Activated T-cell treated with anti-CD3 and anti-CD28 coated beads, Interleukin-2, amount 50 U/mL, for 72 hours (primary cell): ENCODE results near the gene NKIRAS1. TPM values are rescaled to one million over a fixed set of nuclear protein-coding genes. Genes with fewer than 3 reads are reported as not detected.
"Not testable (repeated sequence)": the region's sequence is repeated elsewhere in the genome, so short reads cannot be mapped to it uniquely, and the experiment has no call there.

Source experiments
- ATAC-seq, 2 donors: fragments of 150-1000 bp; cut with Tn5 transposase; replicated peaks in 1 of 2; 2 replicates each; pipeline ENCODE4 v1.10.0; 2021; ENCODE audit warnings: moderate library complexity in 2 of 2, mild to moderate bottlenecking in 1 of 2
- DNase-seq, 2 donors: peaks; one replicate each; pipeline ENCODE4 v3.0.0; 2021 to 2022; ENCODE audit warnings: mixed read lengths in 1 of 2
- H3K27ac Mint-ChIP-seq: one replicate; pipeline ENCODE4 v1.8.0; 2022; ENCODE audit warnings: mild to moderate bottlenecking, moderate library complexity, mixed read lengths
- H3K27me3 Mint-ChIP-seq: one replicate; pipeline ENCODE4 v1.8.0; 2022; ENCODE audit warnings: low read depth, mixed read lengths
- H3K36me3 Mint-ChIP-seq, 2 donors: one replicate each; pipeline ENCODE4 v1.8.0; 2022; ENCODE audit warnings: mixed read lengths in 2 of 2, mild to moderate bottlenecking in 1 of 2; ENCODE audit not compliant: insufficient read depth in 2 of 2
- H3K4me1 Mint-ChIP-seq: one replicate; pipeline ENCODE4 v1.8.0; 2022; ENCODE audit warnings: low read depth, mixed read lengths
- H3K4me3 Mint-ChIP-seq, 2 donors: one replicate each; pipeline ENCODE4 v1.8.0; 2022; ENCODE audit warnings: mild to moderate bottlenecking in 2 of 2, mixed read lengths in 2 of 2, moderate library complexity in 2 of 2
- H3K9me3 Mint-ChIP-seq, 2 donors: one replicate each; pipeline ENCODE4 v1.8.0; 2022; ENCODE audit warnings: mixed read lengths in 2 of 2
- total RNA-seq, 2 donors: library from RNA; stranded (reverse); gene quantifications; one replicate each; pipeline ENCODE4 v1.2.3, GENCODE V29; 2022

NKIRAS1 gene
- total RNA-seq, 2 donors from 2014 or later: 2.5 to 3.6 TPM

DNA sequence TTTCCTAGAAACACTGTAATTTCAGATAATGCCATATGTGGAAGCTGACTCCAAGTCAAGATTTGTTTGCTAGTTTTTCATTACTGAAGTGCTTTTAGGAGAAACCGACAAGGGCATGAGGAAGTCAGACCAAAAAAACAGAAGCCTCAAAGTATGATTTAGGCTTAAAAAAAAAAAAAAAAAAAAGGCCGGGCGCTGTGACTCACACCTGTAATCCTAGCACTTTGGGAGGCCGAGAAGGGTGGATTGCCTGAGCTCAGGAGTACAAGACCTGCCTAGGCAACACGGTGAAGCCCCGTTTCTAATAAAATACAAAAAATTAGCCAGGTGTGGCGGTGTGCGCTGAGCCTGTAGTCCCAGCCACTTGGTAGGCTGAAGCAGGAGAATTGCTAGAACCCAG, 11.7 kb upstream of the NKIRAS1 start:
- ATAC-seq (peak in 1 of 2 donors; percentile 25), DNase-seq (no peak)
- peaks cover 6% of the 10 kb centered on the region for H3K4me1 Mint-ChIP-seq
- no peaks in the 10 kb centered on the region for H3K27me3 Mint-ChIP-seq
- no peaks in the 10 kb centered on the region for H3K9me3 Mint-ChIP-seq
- no peaks in the 10 kb centered on the region for H3K36me3 Mint-ChIP-seq
- no peak overlapping the region for H3K4me3 Mint-ChIP-seq
- no peak overlapping the region for H3K27ac Mint-ChIP-seq

DNA sequence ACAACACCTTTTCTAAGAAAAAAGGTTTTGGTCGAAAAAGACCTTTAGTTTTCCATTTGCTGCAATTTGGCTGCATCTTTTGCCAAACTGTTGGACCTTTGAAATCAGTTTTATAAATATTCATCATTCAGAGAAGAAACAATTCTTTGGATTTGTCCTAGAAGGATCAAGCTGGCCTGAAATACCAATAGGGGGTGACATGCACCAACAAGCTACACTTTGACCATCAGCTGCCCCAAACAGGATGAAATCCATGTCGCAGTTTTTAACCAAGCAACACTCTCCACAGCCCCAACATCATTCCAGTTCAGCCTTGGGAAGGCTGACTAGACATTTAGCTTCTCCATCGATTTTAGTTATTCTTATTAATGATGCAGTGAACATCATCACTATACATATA, 9.9 kb upstream of the NKIRAS1 start:
- H3K27me3 Mint-ChIP-seq: no peaks in the 10 kb centered on the region
- peak overlapping the region; percentile 57 for H3K27ac Mint-ChIP-seq
- DNase-seq: no peak
- no peaks in the 10 kb centered on the region for H3K36me3 Mint-ChIP-seq
- H3K4me1 Mint-ChIP-seq: peaks cover 6% of the 10 kb centered on the region
- no peak overlapping the region for H3K4me3 Mint-ChIP-seq
- no peak for ATAC-seq
- H3K9me3 Mint-ChIP-seq: no peaks in the 10 kb centered on the region

DNA sequence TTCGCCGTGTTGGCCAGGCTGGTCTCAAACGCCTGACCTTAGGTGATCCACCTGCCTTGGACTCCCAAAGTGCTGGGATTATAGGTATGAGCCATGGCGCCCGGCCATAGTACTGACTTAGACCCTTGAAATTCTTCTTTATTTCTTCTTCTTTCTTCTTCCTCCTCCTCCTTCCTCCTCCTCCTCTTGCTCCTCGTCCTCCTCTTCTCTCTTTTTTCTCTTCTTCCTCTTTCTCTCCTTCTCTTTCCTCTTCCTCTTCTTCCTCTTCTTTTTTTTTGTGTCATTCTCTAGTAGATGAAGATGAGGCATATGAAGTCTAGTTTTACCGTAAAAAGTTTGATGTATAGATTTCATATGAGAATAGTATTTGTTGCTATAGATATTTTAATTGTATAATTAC, 9.5 kb upstream of the NKIRAS1 start:
- Mint-ChIP-seq H3K27ac (no peak overlapping the region), H3K4me3 (no peak overlapping the region), H3K4me1 (peaks cover 6% of the 10 kb centered on the region), H3K9me3 (no peaks in the 10 kb centered on the region), H3K27me3 (no peaks in the 10 kb centered on the region), H3K36me3 (peaks cover 0 to 2% of the 10 kb centered on the region in 2 donors)
- no peak for ATAC-seq
- no peak for DNase-seq

DNA sequence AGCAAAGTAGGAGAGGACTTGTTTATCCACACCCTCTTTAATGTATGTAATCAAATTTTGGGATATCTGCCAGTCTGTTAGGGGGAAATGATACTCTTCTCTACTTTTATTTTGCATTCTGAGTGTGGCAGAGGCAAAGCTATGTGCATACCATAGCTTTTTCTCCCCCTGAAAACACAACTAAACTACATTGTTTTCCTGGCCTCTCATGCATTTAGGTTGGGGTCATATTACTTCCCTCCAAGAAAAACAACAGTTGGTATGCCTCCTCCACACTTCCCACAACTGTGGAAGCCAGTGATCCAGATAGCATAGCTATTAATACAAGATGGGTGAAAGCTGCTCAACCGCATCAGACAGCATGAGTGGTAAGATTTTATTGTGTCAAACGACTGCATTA, 7.0 kb upstream of the NKIRAS1 start:
- Mint-ChIP-seq H3K36me3 (peaks cover 7 to 19% of the 10 kb centered on the region in 2 donors), H3K4me1 (peaks cover 26% of the 10 kb centered on the region), H3K4me3 (no peak overlapping the region), H3K9me3 (no peaks in the 10 kb centered on the region), H3K27ac (no peak overlapping the region), H3K27me3 (no peaks in the 10 kb centered on the region)
- no peak for DNase-seq
- ATAC-seq: no peak

DNA sequence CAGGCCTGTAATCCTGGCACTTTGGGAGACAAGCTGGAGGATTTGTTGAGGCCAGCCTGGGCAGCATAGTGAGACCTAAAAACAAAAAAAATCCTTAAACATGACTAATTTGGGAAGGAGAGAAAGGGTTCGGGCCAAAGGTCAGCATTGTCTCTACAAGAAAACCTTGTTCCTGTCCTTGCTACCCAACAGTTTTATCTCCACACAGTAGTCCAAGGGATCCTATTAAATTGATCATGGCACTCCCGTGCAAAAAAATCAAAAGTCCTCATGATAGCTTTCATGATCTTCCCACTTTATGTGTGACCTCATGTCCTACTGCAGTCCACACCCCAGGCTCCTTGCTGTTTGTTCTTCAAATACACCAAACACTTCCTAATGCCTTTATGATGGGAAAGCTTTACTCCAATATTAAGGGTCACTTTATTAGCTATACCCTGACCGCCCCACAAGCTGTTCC, 4.3 kb upstream of the NKIRAS1 start:
- no peak for ATAC-seq
- H3K36me3 Mint-ChIP-seq: peaks cover 24 to 36% of the 10 kb centered on the region in 2 donors
- peak overlapping the region; percentile 40 for H3K27ac Mint-ChIP-seq
- H3K9me3 Mint-ChIP-seq: no peaks in the 10 kb centered on the region
- H3K27me3 Mint-ChIP-seq: no peaks in the 10 kb centered on the region
- H3K4me1 Mint-ChIP-seq: peaks cover 35% of the 10 kb centered on the region
- no peak overlapping the region for H3K4me3 Mint-ChIP-seq
- DNase-seq: no peak

DNA sequence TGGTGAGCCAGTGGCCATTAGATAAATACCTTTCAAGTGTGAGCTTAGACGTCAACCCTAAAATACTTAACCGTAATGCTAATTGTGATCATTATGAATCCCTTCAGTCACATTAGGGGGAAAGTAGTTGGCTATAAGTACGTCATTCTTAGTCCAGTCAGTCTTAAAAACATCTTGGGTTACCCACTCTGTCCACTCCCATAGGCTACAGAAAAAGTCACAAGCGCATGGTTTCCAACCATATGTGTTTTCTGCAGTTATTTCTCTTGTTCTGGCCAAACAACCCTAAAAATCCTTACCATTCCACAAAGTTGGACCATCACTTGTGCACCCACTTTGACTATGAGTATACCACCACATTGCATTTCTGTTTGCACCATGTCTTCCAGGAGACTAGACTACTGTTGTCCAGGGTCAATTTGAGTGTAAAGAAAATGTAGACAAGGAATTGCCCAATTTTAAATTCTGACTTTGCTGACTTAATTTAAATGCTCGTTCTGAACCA, 3.4 kb upstream of the NKIRAS1 start:
- peaks cover 44% of the 10 kb centered on the region for H3K4me1 Mint-ChIP-seq
- no peaks in the 10 kb centered on the region for H3K9me3 Mint-ChIP-seq
- H3K27me3 Mint-ChIP-seq: no peaks in the 10 kb centered on the region
- no peak for ATAC-seq
- peak overlapping the region; percentile 15 to 99 for H3K4me3 Mint-ChIP-seq
- no peak for DNase-seq
- peak overlapping the region; percentile 64 for H3K27ac Mint-ChIP-seq
- H3K36me3 Mint-ChIP-seq: peaks cover 24 to 36% of the 10 kb centered on the region in 2 donors

DNA sequence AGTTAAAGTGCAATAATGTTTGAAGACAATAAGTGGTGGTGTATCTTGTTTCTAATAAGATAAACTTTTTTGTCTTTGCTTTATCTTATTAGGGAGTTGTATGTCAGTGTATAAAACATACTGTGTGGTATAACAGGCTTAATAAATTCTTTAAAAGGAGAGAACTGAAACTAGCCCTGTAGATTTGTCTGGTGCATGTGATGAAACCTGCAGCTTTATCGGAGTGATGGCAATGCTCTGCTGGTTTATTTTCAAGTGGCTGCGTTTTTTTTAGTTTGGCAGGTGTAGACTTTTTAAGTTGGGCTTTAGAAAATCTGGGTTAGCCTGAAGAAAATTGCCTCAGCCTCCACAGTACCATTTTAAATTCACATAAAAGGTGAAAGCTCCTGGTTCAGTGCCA, 2.8 kb upstream of the NKIRAS1 start:
- peaks cover 50% of the 10 kb centered on the region for H3K4me1 Mint-ChIP-seq
- ATAC-seq (no peak), DNase-seq (no peak)
- H3K36me3 Mint-ChIP-seq: peaks cover 24 to 36% of the 10 kb centered on the region in 2 donors
- peak overlapping the region; percentile 50 for H3K27ac Mint-ChIP-seq
- no peaks in the 10 kb centered on the region for H3K27me3 Mint-ChIP-seq
- H3K4me3 Mint-ChIP-seq: peak overlapping the region; percentile 98 to 99
- H3K9me3 Mint-ChIP-seq: no peaks in the 10 kb centered on the region

DNA sequence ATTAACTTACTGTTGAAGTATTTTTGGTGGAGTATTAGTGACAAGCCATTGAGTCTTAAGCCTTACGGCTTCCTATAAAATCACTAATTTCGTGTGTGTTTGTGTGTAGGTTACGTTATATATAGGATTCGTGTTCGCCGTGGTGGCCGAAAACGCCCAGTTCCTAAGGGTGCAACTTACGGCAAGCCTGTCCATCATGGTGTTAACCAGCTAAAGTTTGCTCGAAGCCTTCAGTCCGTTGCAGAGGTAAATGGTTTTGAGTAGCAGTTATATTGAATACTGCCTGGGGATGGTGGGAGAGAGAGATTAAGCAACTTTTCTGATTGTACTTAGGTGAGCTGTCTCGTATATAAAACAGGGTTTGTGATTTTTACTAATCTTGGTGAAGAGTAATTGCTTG, 1.5 kb upstream of the NKIRAS1 start:
- Mint-ChIP-seq H3K36me3 (peaks cover 24 to 36% of the 10 kb centered on the region in 2 donors), H3K4me1 (peaks cover 59% of the 10 kb centered on the region), H3K27ac (peak overlapping the region; percentile 99), H3K4me3 (peak overlapping the region; percentile 98 to 99)
- not testable (repeated sequence) for ATAC-seq, H3K9me3 Mint-ChIP-seq, DNase-seq, H3K27me3 Mint-ChIP-seq

DNA sequence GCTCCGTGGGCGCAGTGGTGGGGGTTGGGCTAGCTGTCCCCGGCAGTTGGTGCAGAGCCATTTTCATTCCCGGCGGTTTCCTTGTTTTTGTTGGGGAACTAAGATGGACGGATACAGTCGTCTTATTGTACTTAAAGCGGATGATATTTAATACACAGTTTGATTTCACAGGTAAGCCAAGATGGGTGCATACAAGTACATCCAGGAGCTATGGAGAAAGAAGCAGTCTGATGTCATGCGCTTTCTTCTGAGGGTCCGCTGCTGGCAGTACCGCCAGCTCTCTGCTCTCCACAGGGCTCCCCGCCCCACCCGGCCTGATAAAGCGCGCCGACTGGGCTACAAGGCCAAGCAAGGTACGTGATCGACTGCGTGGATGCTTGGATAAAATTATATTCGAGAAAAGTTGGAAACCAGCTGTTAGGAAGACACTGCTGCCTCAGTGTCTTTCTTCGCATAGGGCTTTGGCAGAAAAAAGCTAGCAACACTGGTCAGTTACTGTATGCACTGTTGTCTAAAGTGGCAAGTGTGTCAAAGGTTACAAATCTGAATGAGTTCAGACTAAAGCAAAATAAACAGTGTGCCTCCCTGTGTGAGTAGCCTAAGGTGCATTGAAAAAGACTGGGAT, 1.0 kb upstream of the NKIRAS1 start:
- peak overlapping the region; percentile 99 for H3K27ac Mint-ChIP-seq
- H3K36me3 Mint-ChIP-seq: peaks cover 24 to 36% of the 10 kb centered on the region in 2 donors

DNA sequence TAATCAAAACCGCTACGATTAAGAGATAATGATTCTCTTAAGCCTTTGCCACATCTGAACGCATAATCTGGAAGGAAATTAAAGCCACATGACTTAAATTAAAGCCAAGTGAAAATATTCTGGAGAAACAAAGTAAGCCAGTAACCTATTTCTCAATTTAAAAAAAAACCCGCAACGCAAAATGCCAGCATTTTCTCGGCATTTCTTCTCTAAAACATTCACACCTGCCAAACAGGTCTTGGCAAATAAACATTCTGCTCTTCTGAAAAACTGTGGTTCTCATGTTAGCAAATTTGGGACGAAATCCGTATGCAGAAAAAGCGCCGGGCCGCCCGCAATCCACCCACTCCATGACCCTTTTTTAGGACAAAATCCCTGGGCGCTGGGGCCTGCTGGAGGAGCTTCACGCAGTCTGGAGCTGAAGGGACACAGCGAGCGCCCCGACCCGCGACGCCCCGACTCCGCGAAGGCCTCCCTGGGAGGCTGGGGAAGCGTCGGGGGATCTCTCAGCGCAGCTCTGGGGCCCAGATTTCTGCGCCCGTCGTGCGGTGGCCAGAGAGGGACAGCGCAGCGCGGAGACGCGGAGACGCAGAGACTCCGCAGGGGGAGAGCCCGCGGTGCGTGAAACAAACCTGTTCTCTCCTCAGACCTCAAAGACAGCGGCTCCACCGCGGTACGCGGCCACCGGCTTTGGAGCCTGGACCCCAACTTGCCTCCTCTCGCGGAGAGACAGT, 471 bp downstream of the NKIRAS1 start:
- Mint-ChIP-seq H3K4me1 (peaks cover 59% of the 10 kb centered on the region), H3K27me3 (no peaks in the 10 kb centered on the region), H3K36me3 (peaks cover 24 to 35% of the 10 kb centered on the region in 2 donors), H3K9me3 (no peaks in the 10 kb centered on the region), H3K4me3 (peak overlapping the region; percentile 98 to 99), H3K27ac (no peak overlapping the region)
- ATAC-seq: peak; percentile 56 to 60
- DNase-seq: no peak

More for the DNA sequence above, 1.0 kb upstream of the NKIRAS1 start:
- DNase-seq, ATAC-seq, H3K9me3 Mint-ChIP-seq, H3K27me3 Mint-ChIP-seq: not testable (repeated sequence)
- peaks cover 59% of the 10 kb centered on the region for H3K4me1 Mint-ChIP-seq
- peak overlapping the region; percentile 98 to 99 for H3K4me3 Mint-ChIP-seq

DNA sequence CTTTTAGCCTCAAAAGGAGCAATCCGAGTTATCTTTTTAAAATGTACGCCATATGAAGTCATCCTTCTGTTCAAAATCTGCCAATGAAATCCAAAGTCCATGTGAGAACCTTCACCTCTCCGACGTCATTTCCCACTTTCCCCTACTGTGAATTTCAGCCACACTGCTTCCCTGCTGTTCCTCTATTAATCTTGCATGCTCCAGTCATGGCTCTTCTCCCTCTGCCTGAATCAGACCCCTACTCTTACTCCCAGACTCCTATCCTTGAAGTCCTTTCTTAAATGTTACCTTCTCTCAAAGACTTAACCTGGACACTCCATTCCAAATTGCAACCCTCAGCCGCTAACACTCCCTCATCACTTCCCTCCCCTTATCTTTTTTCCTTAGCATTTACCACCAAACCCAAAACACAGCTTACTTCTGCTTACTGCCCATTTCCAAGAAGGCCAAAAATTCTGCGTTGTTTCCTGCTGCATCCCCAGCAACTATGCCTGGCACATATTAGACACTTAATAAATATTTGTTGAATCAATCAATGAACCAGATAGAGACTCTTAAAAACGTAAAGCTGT, 1.2 kb downstream of the NKIRAS1 start:
- Mint-ChIP-seq H3K9me3 (no peaks in the 10 kb centered on the region), H3K27me3 (no peaks in the 10 kb centered on the region), H3K4me3 (peak overlapping the region; percentile 98 to 99), H3K4me1 (peaks cover 56% of the 10 kb centered on the region), H3K36me3 (peaks cover 24 to 36% of the 10 kb centered on the region in 2 donors), H3K27ac (peak overlapping the region; percentile 13)
- ATAC-seq (no peak), DNase-seq (no peak)

DNA sequence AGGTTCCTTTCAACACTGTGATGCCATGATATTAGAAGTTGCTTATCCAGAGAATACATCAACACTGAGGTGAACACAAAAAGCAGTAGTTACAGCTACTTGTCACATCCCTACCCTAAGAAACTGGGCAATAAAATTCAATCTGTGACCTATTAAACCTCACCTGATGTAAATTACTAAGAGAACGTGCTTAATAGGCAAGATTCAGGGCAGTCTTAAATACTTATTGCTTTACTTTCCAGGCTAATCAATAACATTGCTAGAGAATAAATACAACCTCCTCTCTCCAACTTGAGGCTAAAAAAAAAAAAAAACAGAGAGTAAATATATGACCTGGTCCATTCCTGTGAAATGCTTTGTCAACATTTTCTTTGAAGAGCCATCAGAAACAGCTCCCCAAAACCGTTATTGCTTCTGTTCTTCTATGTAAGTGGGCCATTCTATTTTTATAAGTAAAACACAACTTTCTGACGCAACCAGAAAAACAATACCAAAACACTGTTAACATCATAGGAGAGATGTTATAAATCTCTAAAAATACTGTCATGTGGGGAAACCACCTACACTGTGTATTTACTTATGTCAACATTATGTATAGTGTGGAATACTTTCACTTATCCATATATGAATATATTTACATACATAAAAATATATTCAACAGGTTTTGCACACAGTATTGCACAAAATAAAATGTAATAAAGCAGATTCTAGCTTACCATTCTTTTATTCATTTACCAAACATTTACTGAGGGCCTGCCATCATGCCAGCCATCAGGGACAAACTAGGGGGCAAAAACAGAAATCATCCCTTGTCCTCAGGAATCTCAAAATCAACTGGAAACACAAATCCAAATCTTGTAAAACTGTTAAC, 2.7 kb downstream of the NKIRAS1 start:
- DNase-seq: no peak
- no peaks in the 10 kb centered on the region for H3K9me3 Mint-ChIP-seq
- H3K4me1 Mint-ChIP-seq: peaks cover 41% of the 10 kb centered on the region
- no peak for ATAC-seq
- no peak overlapping the region for H3K4me3 Mint-ChIP-seq
- H3K27me3 Mint-ChIP-seq: no peaks in the 10 kb centered on the region
- H3K36me3 Mint-ChIP-seq: peaks cover 17 to 23% of the 10 kb centered on the region in 2 donors
- H3K27ac Mint-ChIP-seq: no peak overlapping the region
